ENCODE results near the gene SERINC4.
"Not testable (repeated sequence)": the region's sequence is repeated elsewhere in the genome, so short reads cannot be mapped to it uniquely, and the experiment has no call there.

The SERINC4 gene

DNA sequence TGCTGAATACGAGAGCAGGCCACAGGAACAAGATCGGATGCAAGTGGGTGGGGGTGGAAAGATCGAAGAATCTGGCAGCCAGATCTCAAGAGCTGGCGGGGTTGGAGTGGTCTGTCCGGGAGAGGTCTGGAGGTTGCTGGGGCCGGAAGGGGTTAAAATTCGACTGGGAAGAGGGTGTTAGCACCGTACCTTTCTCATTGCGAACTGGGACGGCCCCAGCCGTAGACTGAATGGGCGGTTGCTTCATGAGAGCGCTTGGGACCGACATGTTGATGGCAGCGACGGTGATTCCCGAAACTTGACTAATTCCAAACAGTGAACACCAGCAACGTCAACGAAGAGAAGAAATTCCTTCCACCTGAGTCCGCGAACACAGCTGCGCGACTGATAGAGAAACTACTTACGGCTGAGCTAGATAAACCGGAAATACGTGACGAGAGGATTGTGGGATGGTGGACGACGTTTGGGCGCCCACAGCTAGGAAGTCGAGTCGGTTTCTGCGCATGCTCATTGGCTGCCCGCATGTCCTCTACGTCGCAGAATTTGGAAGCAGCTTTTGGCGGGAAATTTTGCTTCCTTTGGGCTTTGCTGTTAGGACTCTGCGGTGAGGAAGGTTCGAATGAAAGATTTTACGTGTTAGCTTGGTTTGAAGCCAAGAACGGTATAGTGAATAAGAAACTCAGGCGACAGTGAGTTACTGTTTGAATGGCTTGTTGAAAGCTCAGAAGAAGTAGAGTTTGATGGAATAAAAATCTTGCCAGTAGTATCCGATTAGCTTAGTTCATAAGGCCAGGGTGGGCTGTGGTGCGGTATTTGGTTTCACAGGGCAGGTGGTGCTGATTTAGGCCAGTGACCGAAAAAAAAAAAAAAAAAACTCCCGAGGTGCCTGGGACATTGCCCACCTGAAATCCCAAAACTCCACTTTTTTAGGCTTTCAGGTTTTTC is 24.6 kb upstream of the SERINC4 start, which contains the start of gene MFAP1:
TSS of gene MFAP1 (minus strand) at position 389 of the 945 bp plus-strand sequence. CDS start at position 268, 121 bp downstream.
- TF ChIP-seq, protein P1, sequence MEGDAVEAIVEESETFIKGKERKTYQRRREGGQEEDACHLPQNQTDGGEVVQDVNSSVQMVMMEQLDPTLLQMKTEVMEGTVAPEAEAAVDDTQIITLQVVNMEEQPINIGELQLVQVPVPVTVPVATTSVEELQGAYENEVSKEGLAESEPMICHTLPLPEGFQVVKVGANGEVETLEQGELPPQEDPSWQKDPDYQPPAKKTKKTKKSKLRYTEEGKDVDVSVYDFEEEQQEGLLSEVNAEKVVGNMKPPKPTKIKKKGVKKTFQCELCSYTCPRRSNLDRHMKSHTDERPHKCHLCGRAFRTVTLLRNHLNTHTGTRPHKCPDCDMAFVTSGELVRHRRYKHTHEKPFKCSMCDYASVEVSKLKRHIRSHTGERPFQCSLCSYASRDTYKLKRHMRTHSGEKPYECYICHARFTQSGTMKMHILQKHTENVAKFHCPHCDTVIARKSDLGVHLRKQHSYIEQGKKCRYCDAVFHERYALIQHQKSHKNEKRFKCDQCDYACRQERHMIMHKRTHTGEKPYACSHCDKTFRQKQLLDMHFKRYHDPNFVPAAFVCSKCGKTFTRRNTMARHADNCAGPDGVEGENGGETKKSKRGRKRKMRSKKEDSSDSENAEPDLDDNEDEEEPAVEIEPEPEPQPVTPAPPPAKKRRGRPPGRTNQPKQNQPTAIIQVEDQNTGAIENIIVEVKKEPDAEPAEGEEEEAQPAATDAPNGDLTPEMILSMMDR (conservative IDR thresholded peaks at IDR 0.05), result no peak
- H3K27ac ChIP-seq, result peak within 1 kb of the TSS; percentile 85

GRCh38 chr15:43821505-43821904 is 21.5 kb upstream of the SERINC4 start:
- no peak overlapping the region for H3K27ac ChIP-seq

DNA sequence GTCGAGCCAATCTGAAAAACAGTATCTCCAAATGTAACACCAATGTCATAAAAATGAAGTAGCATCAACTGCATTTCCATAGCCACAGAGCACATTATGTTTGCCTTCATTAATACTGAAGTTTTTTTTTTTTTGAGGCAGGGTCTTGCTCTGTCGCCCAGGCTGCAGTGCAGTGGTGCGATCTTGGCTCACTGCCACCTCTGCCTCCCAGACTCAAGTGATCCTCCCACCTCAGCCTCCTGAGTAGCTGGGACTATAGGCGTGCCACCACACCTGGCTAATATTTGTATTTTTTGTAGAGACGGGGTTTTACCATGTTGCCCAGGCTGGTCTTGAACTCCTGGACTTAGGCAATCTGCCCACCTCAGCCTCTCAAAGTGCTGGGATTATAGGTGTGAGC is 15.0 kb upstream of the SERINC4 start:
- not testable (repeated sequence) for H3K27ac ChIP-seq

More at GRCh38 chr15:43821505-43821904, 21.5 kb upstream of the SERINC4 start:
- TF ChIP-seq, protein P1 (conservative IDR thresholded peaks at IDR 0.05), result no peak

DNA sequence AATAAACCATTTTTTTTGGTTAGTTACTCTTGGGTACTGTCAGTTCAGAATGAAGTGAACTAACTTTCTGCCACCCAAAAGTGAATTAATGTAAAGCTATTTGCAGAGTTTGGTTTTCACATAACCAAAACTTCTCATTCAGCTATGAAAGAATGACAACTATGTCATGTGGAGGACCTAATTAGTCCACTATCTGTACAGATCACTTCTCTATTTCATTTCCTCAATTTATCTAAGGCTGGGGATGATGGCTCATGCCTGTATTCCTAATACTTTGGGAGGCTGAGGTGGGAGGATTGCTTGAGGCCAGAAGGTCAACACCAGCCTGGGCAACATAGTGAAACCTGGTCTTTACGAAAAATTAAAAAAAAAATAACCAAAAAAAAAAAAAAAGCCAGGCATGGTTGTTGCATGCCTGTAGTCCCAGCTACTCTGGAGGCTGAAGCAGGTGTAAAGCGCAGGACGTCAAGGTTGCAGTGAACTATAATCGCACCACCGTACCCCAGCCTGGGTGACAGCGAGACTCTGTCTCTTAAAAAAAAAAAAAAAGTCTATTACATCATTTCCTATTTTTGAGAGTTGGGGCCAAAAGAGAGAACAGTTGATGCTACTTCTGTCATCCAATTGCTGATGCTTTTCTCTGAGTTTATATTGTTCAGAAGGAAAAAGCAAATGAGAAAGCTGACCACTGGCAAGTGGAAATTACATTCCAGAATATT is 9.1 kb upstream of the SERINC4 start:
- TF ChIP-seq, protein P1 (conservative IDR thresholded peaks at IDR 0.05), result no peak
- H3K27ac ChIP-seq, result peak overlapping the region; percentile 88

DNA sequence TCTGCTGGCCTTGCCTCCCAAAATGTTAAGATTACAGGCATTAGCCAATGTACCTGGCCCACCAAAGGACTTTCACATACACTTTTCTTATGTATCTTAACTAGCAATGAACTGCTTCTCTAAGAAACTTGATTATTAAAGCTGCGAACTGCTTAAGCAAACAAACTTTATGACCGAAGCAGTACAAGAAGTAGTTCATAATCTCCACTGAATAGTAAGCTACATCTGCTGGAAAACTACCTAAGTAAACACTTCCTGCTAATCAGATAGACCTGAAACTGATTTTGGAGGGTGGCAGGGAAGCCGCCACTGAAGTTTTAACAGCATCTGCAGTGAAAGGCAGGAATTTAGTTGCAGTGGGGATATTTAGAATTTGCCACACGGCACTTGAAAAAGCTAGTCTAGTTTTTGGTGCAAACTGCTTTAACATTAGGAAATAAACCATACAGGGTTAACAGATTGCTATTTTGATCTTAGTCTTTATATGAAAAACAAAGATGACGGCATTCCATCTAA is 8.5 kb upstream of the SERINC4 start:
- H3K27ac ChIP-seq, result peak overlapping the region; percentile 88

GRCh38 chr15:43802676-43803075 is 2.7 kb upstream of the SERINC4 start:
- not testable (repeated sequence) for H3K27ac ChIP-seq

More for the DNA sequence above, 8.5 kb upstream of the SERINC4 start:
- TF ChIP-seq, protein P1 (conservative IDR thresholded peaks at IDR 0.05), result no peak

- TF ChIP-seq, protein P1 (conservative IDR thresholded peaks at IDR 0.05), result no peak
- H3K27ac ChIP-seq, result peak within 1 kb of the TSS; percentile 93
These were observed 494 bp upstream of the SERINC4 start, which contains the start of gene HYPK for GRCh38 chr15:43800286-43801141. TSS of gene HYPK (plus strand) at chr15:43800599. CDS start at chr15:43800623, 24 bp downstream.

Data from VCaP (cell line).